GM12865 (cell line): ENCODE measurements around the gene HOGA1.
"Not testable (repeated sequence)": the region's sequence is repeated elsewhere in the genome, so short reads cannot be mapped to it uniquely, and the experiment has no call there.

Experiments
- DNase-seq: peaks from one replicate; pipeline ENCODE4 v3.0.0; 2010; ENCODE audit warnings: low read depth
- H3K4me3 ChIP-seq: 2 replicates; pipeline ENCODE4 v1.5.1; 2011; ENCODE audit warnings: mild to moderate bottlenecking, low read depth, low read length, control low read depth
- CTCF ChIP-seq: IDR thresholded peaks from 2 replicates; pipeline ENCODE4 v1.5.1; 2011; ENCODE audit warnings: low read length, control low read depth, low read depth, inconsistent platforms; ENCODE audit not compliant: insufficient read depth; ENCODE audit errors: missing control alignments

HOGA1 gene

GRCh38 chr10:97647556-97647955 is 63.4 kb downstream of the HOGA1 start:
- H3K4me3 ChIP-seq = no peak overlapping the region
- TF ChIP-seq CTCF = no peak
- no peak for DNase-seq

- no peak for TF ChIP-seq CTCF
- peak; percentile 62 for DNase-seq
- H3K4me3 ChIP-seq = no peak overlapping the region
These were observed 64.6 kb downstream of the HOGA1 start for GRCh38 chr10:97648562-97649404.

GRCh38 chr10:97649405-97649750 is 65.2 kb downstream of the HOGA1 start:
- not testable (repeated sequence) for H3K4me3 ChIP-seq, DNase-seq

GRCh38 chr10:97650726-97651125 is 66.5 kb downstream of the HOGA1 start:
- H3K4me3 ChIP-seq = no peak overlapping the region
- DNase-seq = no peak
- TF ChIP-seq CTCF = no peak

GRCh38 chr10:97651773-97652172 is 67.6 kb downstream of the HOGA1 start:
- no peak overlapping the region for H3K4me3 ChIP-seq
- TF ChIP-seq CTCF = no peak
- DNase-seq = no peak

GRCh38 chr10:97656777-97657176 is 72.6 kb downstream of the HOGA1 start:
- H3K4me3 ChIP-seq = no peak overlapping the region
- no peak for TF ChIP-seq CTCF
- no peak for DNase-seq

GRCh38 chr10:97659589-97659988 is 75.4 kb downstream of the HOGA1 start:
- no peak overlapping the region for H3K4me3 ChIP-seq
- no peak for TF ChIP-seq CTCF
- no peak for DNase-seq
